Cardiac septum (tissue), 1 donor: ENCODE data around the gene OLFM2. TPM values are rescaled to one million over a fixed set of nuclear protein-coding genes. Genes with fewer than 3 reads are reported as not detected.
"Not testable (repeated sequence)": the region's sequence is repeated elsewhere in the genome, so short reads cannot be mapped to it uniquely, and the experiment has no call there.

Experiments used
- DNase-seq: peaks from one replicate; pipeline ENCODE4 v3.0.0-alpha.2; 2020; ENCODE audit warnings: low spot score
- intact Hi-C: fragments of 100-400 bp; cut with DNase I; formaldehyde crosslinking; loops from one replicate; pipeline ENCODE4 v1.14.0; 2022
- long read RNA-seq: library from polyadenylated mRNA; unstranded; transcript quantifications from one replicate; pipeline ENCODE4 v2.0.0, GENCODE V29; 2021
- total RNA-seq: library from RNA; stranded (reverse); fragmentation: NEBNext Ultra II Directional; extraction: Animal tissue kit (Norgen Biotek cat#: 25700); gene quantifications from one replicate; pipeline ENCODE4 v1.2.1, GENCODE V29; 2021
- donor health status: DM: no; HTN: no; CAD: no.

OLFM2 gene
- total RNA-seq = 4.1 TPM
- long read RNA-seq, partial matches to known transcripts = 0 of 2 reads
- long read RNA-seq, other reads (novel, unspliced or antisense) = 2 of 2 reads

DNA sequence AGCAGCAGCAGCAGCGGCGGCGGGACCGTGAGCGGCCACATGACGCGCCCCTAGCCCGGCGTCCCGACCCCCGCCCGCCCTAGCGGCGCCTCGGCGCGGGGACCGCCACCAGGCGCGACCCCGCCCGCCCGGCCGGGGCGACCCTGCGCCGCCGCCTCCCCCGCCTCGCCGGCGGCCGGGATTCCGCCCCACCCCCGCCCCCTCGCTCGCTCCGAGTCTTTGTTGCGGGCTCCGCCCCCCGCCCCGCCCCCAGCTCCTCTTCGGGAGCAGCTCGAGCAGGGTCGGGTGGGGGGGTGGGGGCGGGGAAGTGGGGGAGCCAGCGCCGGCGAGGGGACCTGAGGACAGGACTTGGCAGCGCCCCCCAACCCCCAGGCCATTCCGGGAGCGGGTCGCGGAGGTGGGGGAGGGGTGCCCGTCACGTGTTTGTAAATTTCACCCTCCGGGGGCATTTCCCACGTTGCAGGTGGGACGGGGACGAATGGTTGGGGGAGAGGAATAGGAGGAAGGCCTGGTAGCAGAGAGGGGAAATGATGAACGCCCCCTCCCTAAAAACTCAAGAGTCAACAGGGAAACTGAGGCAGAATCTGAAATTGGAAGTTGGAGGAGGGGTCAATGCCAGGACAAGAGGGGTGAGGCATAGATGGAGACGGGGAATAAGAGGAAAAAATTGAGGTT, at the start of gene OLFM2:
TSS of gene OLFM2 (minus strand) at position 190 of the 675 bp plus-strand sequence. CDS start at position 41, 149 bp downstream.
- intact Hi-C loops = loop anchor here (10.0 kb wide), 2 partner anchors 178 to 448 kb away; partner anchors contain the start of genes EIF3G, P2RY11 and TYK2
- no peak for DNase-seq

- intact Hi-C loops = no loop called here
- DNase-seq = no peak
These were observed 45.3 kb upstream of the OLFM2 start for GRCh38 chr19:9981406-9982260.

GRCh38 chr19:9972103-9972502, 35.8 kb upstream of the OLFM2 start:
- intact Hi-C loops = no loop called here
- DNase-seq = no peak

- no peak for DNase-seq
- intact Hi-C loops = no loop called here
These were observed 35.0 kb upstream of the OLFM2 start for GRCh38 chr19:9971166-9971897.

- no peak for DNase-seq
- intact Hi-C loops = no loop called here
These were observed 34.2 kb upstream of the OLFM2 start for GRCh38 chr19:9970481-9970880.

DNA sequence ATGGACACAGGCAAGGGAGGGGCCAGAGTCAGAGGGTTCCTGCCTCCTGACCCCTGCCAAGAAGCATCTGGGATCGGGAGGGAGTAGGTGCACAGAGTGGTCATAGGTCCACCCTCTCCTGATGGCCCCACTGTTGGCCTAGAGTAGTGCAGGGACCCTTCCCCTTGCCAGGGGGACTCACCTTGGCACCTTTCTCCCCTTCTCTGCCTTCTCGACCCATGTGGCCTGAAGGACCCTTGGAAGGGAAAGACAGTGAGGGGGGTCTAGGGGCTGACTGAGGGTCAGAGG, 33.3 kb upstream of the OLFM2 start:
- DNase-seq = no peak
- intact Hi-C loops = no loop called here

- intact Hi-C loops = no loop called here
- no peak for DNase-seq
These were observed 32.7 kb upstream of the OLFM2 start for GRCh38 chr19:9968820-9969687.

DNA sequence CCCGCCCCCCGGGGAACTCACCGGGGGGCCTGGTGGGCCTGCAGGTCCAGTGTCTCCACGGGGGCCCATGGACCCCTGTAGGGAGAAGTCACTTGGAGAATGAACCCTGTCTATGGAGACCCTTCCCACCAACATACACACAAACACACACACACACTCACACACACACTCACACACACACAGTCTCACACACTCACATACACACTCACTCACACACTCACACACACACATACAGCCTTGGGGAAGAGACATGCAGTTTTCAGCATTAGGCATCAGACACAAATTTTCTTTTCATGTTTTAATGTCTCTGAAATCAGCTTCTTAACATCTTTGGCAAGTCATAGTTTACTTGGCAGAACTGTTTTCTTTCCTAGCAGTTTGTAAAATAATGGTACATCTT, 31.0 kb upstream of the OLFM2 start:
- DNase-seq = no peak
- intact Hi-C loops = no loop called here

GRCh38 chr19:9966448-9966847, 30.1 kb upstream of the OLFM2 start:
- intact Hi-C loops = no loop called here
- DNase-seq = no peak

DNA sequence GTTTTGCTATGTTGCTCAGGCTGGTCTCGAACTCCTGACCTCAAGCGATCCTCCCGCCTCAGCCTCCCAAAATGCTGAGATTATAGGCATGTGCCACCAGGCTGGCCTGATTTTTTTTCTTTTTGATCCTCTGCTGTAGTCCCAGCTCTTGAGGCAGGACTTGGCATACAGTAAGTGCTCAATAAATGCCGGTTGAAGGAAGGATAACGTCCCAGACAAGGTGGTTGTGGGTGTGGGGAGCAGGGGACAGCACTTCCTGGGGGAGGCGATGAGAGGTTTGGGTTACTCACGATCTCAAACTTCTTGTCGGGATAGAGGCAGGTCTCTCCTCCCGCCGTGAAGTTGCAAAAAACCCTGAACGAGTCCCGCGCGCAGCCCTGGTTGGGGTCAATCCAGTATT, 29.7 kb upstream of the OLFM2 start:
- DNase-seq = no peak
- intact Hi-C loops = no loop called here

GRCh38 chr19:9962623-9963290, 26.4 kb upstream of the OLFM2 start:
- intact Hi-C loops = no loop called here
- DNase-seq = no peak

DNA sequence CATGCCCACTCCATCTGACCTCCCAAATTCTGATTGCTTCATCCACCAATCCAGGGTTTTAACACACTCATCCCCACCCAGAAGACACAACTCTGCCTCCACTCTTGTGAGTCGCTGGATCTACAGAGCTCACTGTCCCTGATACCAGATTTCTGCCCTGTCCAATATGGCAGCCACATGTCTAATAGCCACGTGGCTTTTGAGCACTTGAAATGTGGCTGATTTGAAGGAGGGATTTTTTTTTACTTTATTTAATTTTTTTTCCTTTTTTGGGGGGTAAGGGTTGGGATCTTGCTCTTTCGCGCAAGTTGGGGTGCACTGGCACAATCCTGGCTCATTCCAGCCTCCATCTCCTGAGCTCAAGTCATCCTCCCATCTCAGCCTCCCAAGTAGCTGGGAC, 24.8 kb upstream of the OLFM2 start:
- intact Hi-C loops = no loop called here
- no peak for DNase-seq

DNA sequence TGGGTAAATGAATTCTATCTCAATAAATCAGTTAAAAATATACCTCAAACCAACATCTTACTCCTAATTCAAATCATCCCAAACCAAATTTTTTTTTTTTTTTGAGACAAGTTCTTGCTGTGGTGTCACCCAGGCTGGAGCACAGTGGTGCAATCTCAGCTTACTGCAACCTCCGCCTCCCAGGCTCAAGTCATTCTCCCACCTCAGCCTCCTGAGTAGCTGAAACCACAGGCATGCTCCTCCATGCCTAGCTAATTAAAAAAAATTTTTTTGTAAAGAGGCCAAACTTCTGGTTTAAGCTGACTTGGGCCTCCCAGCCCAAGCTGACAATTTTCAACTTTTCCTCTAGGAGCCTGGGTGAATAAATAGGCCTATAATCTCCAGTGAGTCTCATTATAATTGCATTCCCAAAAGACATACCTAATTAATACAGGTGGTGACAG, 22.1 kb upstream of the OLFM2 start:
- intact Hi-C loops = no loop called here
- DNase-seq = no peak

GRCh38 chr19:9956956-9957355, 20.6 kb upstream of the OLFM2 start:
- no peak for DNase-seq
- intact Hi-C loops = no loop called here

DNA sequence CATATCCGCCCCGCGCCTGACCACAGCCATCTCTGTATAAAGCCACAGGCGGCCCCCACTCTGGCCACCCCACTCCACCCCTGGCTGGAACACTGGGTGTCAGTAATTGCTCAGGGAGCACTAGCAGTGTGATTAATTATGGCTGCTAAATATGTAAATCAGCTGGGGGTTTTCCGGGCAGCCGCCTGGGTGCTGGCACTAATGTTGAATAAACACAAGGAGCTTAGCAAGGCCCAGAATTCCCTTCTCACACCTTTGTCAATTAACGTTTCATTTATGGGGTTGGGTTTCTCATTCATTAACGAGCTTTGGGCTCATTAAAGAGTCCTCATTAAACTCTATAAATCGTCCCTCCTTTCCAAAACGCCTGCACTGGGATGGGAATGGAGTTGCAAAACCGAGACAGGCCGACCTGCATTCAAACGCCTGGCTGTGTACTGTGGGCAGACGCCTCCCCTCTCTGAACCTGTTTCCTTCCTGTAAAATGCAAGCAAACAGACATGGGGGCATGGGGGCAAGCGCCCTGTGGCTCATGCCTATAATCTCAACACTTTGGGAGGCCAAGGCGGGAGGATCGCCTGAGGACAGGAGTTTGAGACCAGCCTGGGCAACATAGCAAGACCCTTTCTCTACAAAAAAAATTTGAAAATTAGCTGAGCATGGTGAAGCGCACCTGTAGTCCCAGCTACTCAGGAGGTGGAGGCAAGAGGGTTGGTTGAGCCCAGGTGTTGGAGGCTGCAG, 17.7 kb upstream of the OLFM2 start:
- intact Hi-C loops = no loop called here
- DNase-seq = no peak

- intact Hi-C loops = no loop called here
- DNase-seq = no peak
These were observed 16.0 kb upstream of the OLFM2 start for GRCh38 chr19:9952276-9952675.

GRCh38 chr19:9947441-9947840, 11.1 kb upstream of the OLFM2 start:
- intact Hi-C loops = loop anchor here (5.0 kb wide), 1 partner anchor 80 kb away; no protein-coding TSS in a partner anchor
- DNase-seq = no peak

DNA sequence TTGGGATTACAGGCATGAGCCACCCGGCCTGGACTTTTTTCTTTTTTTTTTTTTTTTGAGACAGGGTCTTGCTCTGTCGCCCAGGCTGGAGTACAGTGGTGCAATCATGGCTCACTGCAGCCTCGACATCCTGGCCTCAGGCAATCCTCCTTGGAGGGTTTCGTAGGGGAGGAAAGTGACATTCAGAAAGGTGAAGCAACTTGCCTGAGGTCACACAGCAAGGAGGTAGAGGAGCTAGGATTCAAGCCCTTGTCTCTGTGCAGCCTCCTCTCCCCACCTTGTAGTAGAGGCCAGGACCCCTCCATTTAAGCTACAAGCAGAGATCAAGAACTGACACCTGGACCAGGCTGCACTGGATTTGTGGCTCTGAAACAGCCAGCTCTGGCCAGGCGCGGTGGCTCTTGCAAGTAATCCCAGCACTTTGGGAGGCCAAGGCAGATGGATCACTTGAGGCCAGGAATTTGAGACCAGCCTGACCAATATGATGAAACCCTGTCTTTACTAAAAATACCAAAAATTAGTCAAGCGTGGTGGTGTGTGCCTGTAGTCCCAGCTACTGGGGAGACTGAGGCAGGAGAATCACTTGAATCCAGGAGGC, 10.3 kb upstream of the OLFM2 start:
- DNase-seq = not testable (repeated sequence)
- intact Hi-C loops = loop anchor here (5.0 kb wide), 1 partner anchor 81 kb away; no protein-coding TSS in a partner anchor
